Pancreas (tissue), 10 donors: ENCODE data around the gene FGFBP2. TPM values are rescaled to one million over a fixed set of nuclear protein-coding genes. Genes with fewer than 3 reads are reported as not detected.

Experiments used
- ATAC-seq, 4 donors: fragments of 200-7000 bp; cut with Tn5 transposase; one replicate each; pipeline versions ENCODE4 v1.8.0 to v1.9.1; 2020; ENCODE audit warnings: mild to moderate bottlenecking in 4 of 4, moderate library complexity in 4 of 4
- DNase-seq, 6 donors: peaks; one replicate each; pipeline ENCODE4 v3.0.0-alpha.2; 2020
- FAIRE-seq: peaks from 2 replicates; lab custom pipeline; 2012; peaks lifted over from hg19 to GRCh38; lab: Jason Lieb, UNC
- H3K27ac ChIP-seq, 4 donors: fragments of 200-600 bp; sonication (generic); 1 replicate in 3 of 4; 2 replicates in 1 of 4; pipeline versions ENCODE4 v1.5.0 to v1.8.0; 2020
- H3K27me3 ChIP-seq, 4 donors: fragments of 200-600 bp; one replicate each; pipeline ENCODE4 v1.8.0; 2021
- H3K36me3 ChIP-seq, 3 donors: fragments of 200-600 bp; sonication (generic) in 1 of 3; one replicate each; pipeline versions ENCODE4 v1.5.0 to v1.8.0; 2020 to 2021
- H3K4me1 ChIP-seq, 3 donors: fragments of 200-600 bp; one replicate each; pipeline ENCODE4 v1.8.0; 2021
- H3K4me3 ChIP-seq, 4 donors: fragments of 200-600 bp; sonication (generic) in 2 of 4; one replicate each; pipeline versions ENCODE4 v1.5.0 to v1.8.0; 2020 to 2021
- H3K9me3 ChIP-seq, 4 donors: fragments of 200-600 bp; one replicate each; pipeline ENCODE4 v1.8.0; 2021
- CTCF ChIP-seq, 4 donors: fragments of 200-600 bp; sonication (generic) in 3 of 4; IDR thresholded peaks; one replicate each; pipeline versions ENCODE4 v1.5.0 to v1.8.0; 2021; ENCODE audit warnings: antibody characterized with exemption in 4 of 4
- WGBS, 2 donors: extraction: QIAGEN DNeasy Blood & Tissue Kit; methylation state at CpG; one replicate each; pipeline ENCODE4 v1.1.7; 2013; 5-methylcytosine and 5-hydroxymethylcytosine counted together
- intact Hi-C, 3 donors: fragments of 100-400 bp; cut with DNase I; formaldehyde crosslinking; loops; one replicate each; pipeline versions ENCODE4 v1.11.1 to v1.14.2; 2022
- polyA plus RNA-seq, 2 donors: library from polyadenylated mRNA; stranded (reverse); fragments of 200-250 nt; gene quantifications; one replicate each; pipeline ENCODE4 v1.2.3, GENCODE V29; 2013
- total RNA-seq, 6 donors: library from RNA; stranded (reverse); fragmentation: NEBNext Ultra II Directional in 4 of 6; extraction: Animal tissue kit (Norgen Biotek cat#: 25700) in 4 of 6; gene quantifications; one replicate each; pipeline versions ENCODE4 v1.2.1 to v1.2.4, GENCODE V29; 2021 to 2023
- donor health status: healthy with polysubstance abuse.
- donor health status: DM: no; HTN: no; CAD: no; lungs with moderate emphysema.
- donor health status: DM: no; HTN: no; CAD: no.
- donor health status: control.
- donor health status: control.
- donor health status: Bipolar disorder and iron deficiency.
- donor health status: DM: yes; HTN: yes; CAD: no.
- donor health status: DM: no; HTN: no; CAD: no.
- donor health status: DM: no; HTN: no; CAD: no.
- donor health status: DM: yes; HTN: yes; CAD: no.

FGFBP2 gene
- total and polyA plus RNA-seq, 8 donors, result 0.13 to 0.92 (median 0.34) TPM; not detected in 5

- intact Hi-C loops, result no loop called here
- Histone ChIP-seq H3K9me3 (no peaks in the 10 kb centered on the region), H3K4me1 (no peaks in the 10 kb centered on the region), H3K27me3 (no peaks in the 10 kb centered on the region), H3K4me3 (no peak overlapping the region), H3K27ac (no peak overlapping the region), H3K36me3 (no peaks in the 10 kb centered on the region)
- WGBS, 2 donors, result 13 to 18% methylated on average over 8 of the region's 8 CpGs
- ATAC-seq (peak; percentile 48 to 81 (median 60)), DNase-seq (peak in 3 of 6 donors; percentile 9 to 52 (median 27)), FAIRE-seq (no peak)
- TF ChIP-seq CTCF (IDR thresholded peaks at IDR 0.05), result no peak
Observed at GRCh38 chr4:15938182-15938581, 24.8 kb downstream of the FGFBP2 start.

GRCh38 chr4:15936495-15936894 is 26.5 kb downstream of the FGFBP2 start:
- no peak for DNase-seq
- Histone ChIP-seq H3K4me1 (no peaks in the 10 kb centered on the region), H3K36me3 (no peaks in the 10 kb centered on the region), H3K27ac (no peak overlapping the region), H3K27me3 (no peaks in the 10 kb centered on the region), H3K4me3 (no peak overlapping the region), H3K9me3 (no peaks in the 10 kb centered on the region)
- TF ChIP-seq CTCF (IDR thresholded peaks at IDR 0.05), result no peak
- intact Hi-C loops, result no loop called here
- FAIRE-seq, result no peak
- WGBS, 2 donors, result 37 to 59% methylated on average over 4 of the region's 4 CpGs
- ATAC-seq, result no peak

GRCh38 chr4:15935504-15936402 is 27.2 kb downstream of the FGFBP2 start:
- DNase-seq (no peak), ATAC-seq (no peak), FAIRE-seq (no peak)
- Histone ChIP-seq H3K4me1 (no peaks in the 10 kb centered on the region), H3K27me3 (no peaks in the 10 kb centered on the region), H3K36me3 (no peaks in the 10 kb centered on the region), H3K27ac (no peak overlapping the region), H3K4me3 (no peak overlapping the region), H3K9me3 (no peaks in the 10 kb centered on the region)
- WGBS, 2 donors, result 69 to 76% methylated on average over 10 of the region's 10 CpGs
- intact Hi-C loops, result no loop called here
- TF ChIP-seq CTCF (IDR thresholded peaks at IDR 0.05), result no peak

- ATAC-seq, result no peak
- Histone ChIP-seq H3K27ac (no peak overlapping the region), H3K4me1 (no peaks in the 10 kb centered on the region), H3K36me3 (no peaks in the 10 kb centered on the region), H3K9me3 (no peaks in the 10 kb centered on the region), H3K4me3 (no peak overlapping the region), H3K27me3 (no peaks in the 10 kb centered on the region)
- no peak for DNase-seq
- FAIRE-seq, result no peak
- 45 to 50% methylated on average over 3 of the region's 3 CpGs for whole genome bisulfite sequencing, 2 donors
- intact Hi-C loops, result no loop called here
- no peak for TF ChIP-seq CTCF (IDR thresholded peaks at IDR 0.05)
Observed at GRCh38 chr4:15934259-15934658, 28.7 kb downstream of the FGFBP2 start.
